SK-N-MC (cell line): ENCODE results near the gene SPATC1L.

Experiments used
- DNase-seq: peaks from one replicate; pipeline ENCODE4 v3.0.0-alpha.2; 2011; ENCODE audit warnings: low read depth, low spot score
- H3K27ac ChIP-seq: fragments of 200-600 bp; sonication (generic); 2 replicates; pipeline ENCODE4 v1.5.1; 2016; ENCODE audit warnings: mixed run types
- H3K36me3 ChIP-seq: fragments of 200-600 bp; sonication (generic); 2 replicates; pipeline ENCODE4 v1.6.1; 2017; ENCODE audit warnings: antibody characterized with exemption, low read length, mixed read lengths; ENCODE audit not compliant: insufficient read depth
- H3K4me3 ChIP-seq: fragments of 200-600 bp; sonication (generic); 2 replicates; pipeline ENCODE4 v1.5.1; 2016
- H3K9ac ChIP-seq: fragments of 200-600 bp; sonication (generic); 2 replicates; pipeline ENCODE4 v1.8.0; 2017; ENCODE audit warnings: mixed run types, mixed read lengths; ENCODE audit not compliant: insufficient read length
- H3K9me3 ChIP-seq: fragments of 200-600 bp; sonication (generic); 2 replicates; pipeline ENCODE4 v1.6.1; 2017; ENCODE audit warnings: low read depth, mild to moderate bottlenecking, antibody characterized with exemption, low read length, moderate library complexity, mixed read lengths
- EZH2 ChIP-seq: fragments of 200-600 bp; sonication (generic); IDR thresholded peaks from one replicate; pipeline ENCODE4 v1.6.1; 2017; ENCODE audit warnings: antibody characterized with exemption
- FOXP2 ChIP-seq: optimal IDR thresholded peaks from 2 replicates; pipeline ENCODE3; 2011; ENCODE audit warnings: mild to moderate bottlenecking, moderate library complexity; ENCODE audit not compliant: insufficient read depth; ENCODE audit errors: extremely low read length, control extremely low read depth
- POLR2AphosphoS5 ChIP-seq: IDR thresholded peaks from 2 replicates; pipeline ENCODE4 v1.6.1; 2012; ENCODE audit warnings: mild to moderate bottlenecking, low read depth, low read length, borderline replicate concordance

SPATC1L gene

DNA sequence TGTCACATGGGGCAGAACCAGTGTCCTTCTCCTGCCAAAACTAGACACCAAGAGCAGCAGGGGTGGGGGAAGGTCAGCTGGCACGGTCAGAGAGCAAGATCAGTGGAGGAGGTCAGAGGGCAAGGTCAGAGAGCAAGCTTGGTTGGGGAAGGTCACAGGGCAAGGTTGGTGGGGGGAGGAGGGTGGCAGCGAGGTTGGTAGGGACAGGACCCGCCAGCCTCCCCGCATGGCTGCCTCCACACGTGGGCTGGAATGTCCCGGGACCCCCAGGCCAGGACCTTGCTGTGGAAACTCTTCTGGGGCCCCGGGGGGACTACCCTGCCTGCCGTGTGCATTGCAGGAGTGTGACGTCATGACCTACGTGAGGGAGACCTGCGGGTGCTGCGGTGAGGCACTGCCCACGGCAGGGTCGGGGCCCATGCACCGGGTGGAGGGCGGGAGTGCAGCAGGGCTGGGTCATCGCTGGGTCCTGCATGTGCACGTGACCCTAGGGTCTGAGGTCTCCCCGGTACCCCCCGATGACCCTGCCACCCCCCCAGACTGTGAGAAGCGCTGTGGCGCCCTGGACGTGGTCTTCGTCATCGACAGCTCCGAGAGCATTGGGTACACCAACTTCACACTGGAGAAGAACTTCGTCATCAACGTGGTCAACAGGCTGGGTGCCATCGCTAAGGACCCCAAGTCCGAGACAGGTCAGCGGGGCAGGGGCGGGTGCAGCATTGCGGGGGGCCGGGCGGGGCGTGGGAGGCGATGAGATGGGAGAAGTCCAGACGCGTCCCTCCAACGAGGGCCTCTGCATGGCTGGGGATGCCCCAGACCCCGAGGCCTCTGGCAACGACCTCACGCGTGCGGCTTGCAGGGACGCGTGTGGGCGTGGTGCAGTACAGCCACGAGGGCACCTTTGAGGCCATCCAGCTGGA, 59.1 kb downstream of the SPATC1L start:
- Histone ChIP-seq H3K9ac (no peak overlapping the region), H3K27ac (no peak overlapping the region), H3K9me3 (no peaks in the 10 kb centered on the region), H3K4me3 (no peak overlapping the region), H3K36me3 (no peaks in the 10 kb centered on the region; the same call in 1 of the 2 replicates)
- DNase-seq, result no peak
- TF ChIP-seq FOXP2, result no peak
- no peak for TF ChIP-seq POLR2AphosphoS5
- TF ChIP-seq EZH2, result no peak

GRCh38 chr21:46124083-46124925, 60.0 kb downstream of the SPATC1L start:
- Histone ChIP-seq H3K4me3 (no peak overlapping the region), H3K27ac (no peak overlapping the region), H3K9ac (no peak overlapping the region), H3K9me3 (no peaks in the 10 kb centered on the region), H3K36me3 (no peaks in the 10 kb centered on the region; the same call in 1 of the 2 replicates)
- no peak for DNase-seq
- TF ChIP-seq FOXP2 (no peak), POLR2AphosphoS5 (no peak), EZH2 (no peak)

GRCh38 chr21:46122758-46123683, 61.2 kb downstream of the SPATC1L start:
- DNase-seq, result no peak
- TF ChIP-seq FOXP2 (no peak), POLR2AphosphoS5 (no peak), EZH2 (no peak)
- Histone ChIP-seq H3K9ac (no peak overlapping the region), H3K27ac (no peak overlapping the region), H3K4me3 (no peak overlapping the region), H3K9me3 (no peaks in the 10 kb centered on the region), H3K36me3 (no peaks in the 10 kb centered on the region; the same call in 1 of the 2 replicates)

DNA sequence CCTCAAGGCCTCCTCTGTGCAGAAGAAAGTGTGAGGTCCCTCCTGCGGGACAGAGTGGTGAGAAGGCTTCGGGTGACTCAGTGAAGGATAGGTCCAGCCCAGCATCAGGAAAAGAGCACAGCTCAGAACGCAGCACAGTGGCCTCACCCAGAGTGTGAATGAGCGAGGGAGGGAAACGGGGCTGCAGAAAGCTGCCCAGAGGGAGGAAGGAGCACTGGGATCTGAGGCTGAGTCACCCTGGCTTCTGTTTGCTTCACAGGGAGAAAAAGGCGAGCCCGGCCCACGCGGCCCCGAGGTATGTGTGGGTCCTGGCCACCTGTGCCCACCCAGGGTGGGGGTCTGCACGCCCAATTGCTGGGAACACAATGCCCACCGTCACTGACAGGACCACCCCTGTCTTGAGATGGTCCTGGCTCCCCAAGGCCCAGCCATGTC, 62.0 kb downstream of the SPATC1L start:
- no peak overlapping the region for H3K27ac ChIP-seq
- H3K36me3 ChIP-seq, result no peaks in the 10 kb centered on the region; the same call in 1 of the 2 replicates
- DNase-seq, result no peak
- no peak overlapping the region for H3K9ac ChIP-seq
- TF ChIP-seq EZH2, result no peak
- TF ChIP-seq POLR2AphosphoS5, result no peak
- no peak for TF ChIP-seq FOXP2
- no peak overlapping the region for H3K4me3 ChIP-seq
- H3K9me3 ChIP-seq, result no peaks in the 10 kb centered on the region

DNA sequence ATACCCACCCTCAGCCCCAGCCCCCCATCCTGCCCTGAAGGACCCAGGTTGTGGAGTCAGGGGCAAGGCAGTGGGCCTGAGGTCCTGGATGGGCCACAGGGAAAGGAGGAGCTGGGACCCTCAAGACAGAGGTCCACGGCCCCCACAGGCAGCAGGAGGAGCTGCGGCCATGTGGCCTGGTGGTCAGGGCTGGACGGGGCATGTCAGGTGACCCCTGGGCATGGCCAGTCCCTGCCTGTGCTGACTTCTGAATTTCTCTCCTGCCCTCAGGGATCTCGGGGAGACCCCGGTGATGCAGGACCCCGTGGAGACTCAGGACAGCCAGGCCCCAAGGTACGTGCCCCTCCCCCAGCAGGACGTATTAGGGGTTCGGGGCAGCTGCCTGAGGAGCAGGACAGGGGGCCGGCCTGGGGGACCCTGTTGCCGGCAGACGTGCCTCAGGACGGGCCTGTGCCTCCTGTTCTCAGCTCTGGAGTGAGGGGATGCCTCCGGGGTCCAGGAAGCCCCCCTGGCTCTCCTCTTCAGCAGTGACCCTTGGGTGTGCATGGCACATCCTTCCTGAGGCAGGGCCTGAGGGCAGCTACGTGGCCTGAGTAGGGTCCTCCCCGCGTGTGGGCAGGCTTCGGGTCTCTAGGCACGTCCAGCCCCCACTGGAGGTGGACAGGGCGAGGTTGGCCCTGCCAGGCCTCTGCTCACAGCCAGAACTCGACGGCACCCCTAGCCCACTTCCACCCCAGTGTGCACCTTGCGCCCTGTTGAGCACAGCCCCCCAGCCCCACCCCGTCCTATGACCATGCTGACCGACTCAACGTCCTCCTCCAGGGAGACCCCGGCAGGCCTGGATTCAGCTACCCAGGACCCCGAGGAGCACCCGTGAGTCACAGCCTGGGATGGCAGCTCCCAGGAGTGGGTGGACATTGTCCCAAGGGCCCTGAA, 62.7 kb downstream of the SPATC1L start:
- TF ChIP-seq EZH2 (no peak), FOXP2 (no peak), POLR2AphosphoS5 (no peak)
- no peak for DNase-seq
- no peak overlapping the region for H3K4me3 ChIP-seq
- H3K9me3 ChIP-seq, result no peaks in the 10 kb centered on the region
- H3K9ac ChIP-seq, result no peak overlapping the region
- no peaks in the 10 kb centered on the region; the same call in 1 of the 2 replicates for H3K36me3 ChIP-seq
- no peak overlapping the region for H3K27ac ChIP-seq

DNA sequence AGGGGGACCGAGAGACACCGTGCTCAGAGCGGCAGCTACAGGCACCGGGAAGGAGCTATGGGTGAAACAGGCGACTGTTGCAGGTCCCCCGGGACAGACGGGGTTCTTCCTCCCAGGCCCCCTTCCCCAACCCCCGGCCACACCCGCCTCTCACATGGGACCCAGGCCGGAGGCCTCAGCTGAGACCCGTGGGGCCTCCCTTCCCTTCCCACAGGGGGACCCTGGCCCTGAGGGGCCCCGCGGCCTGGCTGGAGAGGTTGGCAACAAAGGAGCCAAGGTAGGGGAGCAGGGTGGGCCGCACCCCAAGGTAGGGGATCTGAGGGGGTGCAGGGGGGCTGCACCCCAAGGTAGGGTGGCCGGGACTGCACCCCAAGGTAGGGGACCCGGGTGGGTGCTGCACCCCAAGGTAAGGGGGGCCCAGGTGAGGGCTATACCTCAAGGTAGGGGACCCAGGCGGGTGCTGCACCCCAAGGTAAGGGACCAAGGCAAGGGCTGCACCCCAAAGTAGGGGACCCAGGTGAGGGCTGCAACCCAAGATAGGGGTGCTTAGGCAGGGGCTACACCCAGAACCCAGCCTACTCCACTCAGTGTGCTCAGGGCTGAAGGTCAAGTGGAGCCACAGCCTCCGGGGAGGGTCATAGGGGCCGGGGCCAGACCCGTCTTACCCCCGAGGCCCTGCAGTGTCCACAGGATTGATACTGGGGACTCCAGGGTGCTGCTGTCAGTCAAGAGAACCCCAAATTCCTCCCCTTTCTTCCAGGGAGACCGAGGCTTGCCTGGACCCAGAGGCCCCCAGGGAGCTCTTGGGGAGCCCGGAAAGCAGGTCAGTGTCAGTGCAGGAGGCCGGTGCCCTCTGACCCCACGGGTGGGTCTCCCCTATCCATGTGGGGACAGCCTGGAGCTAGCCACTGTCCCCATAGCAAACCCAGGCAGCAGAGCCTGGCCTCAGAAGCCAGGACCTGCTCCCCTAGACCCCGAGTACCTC, 63.7 kb downstream of the SPATC1L start:
- H3K9ac ChIP-seq, result no peak overlapping the region
- no peak overlapping the region for H3K4me3 ChIP-seq
- DNase-seq, result no peak
- no peaks in the 10 kb centered on the region; the same call in 1 of the 2 replicates for H3K36me3 ChIP-seq
- H3K27ac ChIP-seq, result no peak overlapping the region
- H3K9me3 ChIP-seq, result no peaks in the 10 kb centered on the region
- TF ChIP-seq POLR2AphosphoS5 (no peak), EZH2 (no peak), FOXP2 (no peak)
